Measurements from ENCODE around the gene PCDHA3.
"Not testable (repeated sequence)": the region's sequence is repeated elsewhere in the genome, so short reads cannot be mapped to it uniquely, and the experiment has no call there.

Gene PCDHA3

GRCh38 chr5:140821375-140822280, 20.8 kb downstream of the PCDHA3 start, which contains the start of gene PCDHA5:
PCDHA5 (plus strand) TSS chr5:140821613.
- no peak for DNase-seq

GRCh38 chr5:140822281-140822629, 21.4 kb downstream of the PCDHA3 start:
- DNase-seq, result no peak

- DNase-seq, result not testable (repeated sequence)
Observed at GRCh38 chr5:140822969-140823368, 22.1 kb downstream of the PCDHA3 start.

- DNase-seq, result no peak
Observed at GRCh38 chr5:140823475-140823874, 22.6 kb downstream of the PCDHA3 start.

- no peak for DNase-seq
Observed at GRCh38 chr5:140827704-140828361, 27.0 kb downstream of the PCDHA3 start, which contains the start of gene PCDHA6. PCDHA6 (plus strand) TSS chr5:140827960; CDS start chr5:140828092, 132 bp downstream.

GRCh38 chr5:140828362-140828737, 27.5 kb downstream of the PCDHA3 start:
- DNase-seq, result no peak

GRCh38 chr5:140829511-140830501, 28.9 kb downstream of the PCDHA3 start:
- not testable (repeated sequence) for DNase-seq

GRCh38 chr5:140833993-140834392, 33.1 kb downstream of the PCDHA3 start, which contains the start of gene PCDHA7:
PCDHA7 (plus strand) TSS chr5:140834269; CDS start chr5:140834384, 115 bp downstream.
- no peak for DNase-seq

GRCh38 chr5:140834439-140835008, 33.7 kb downstream of the PCDHA3 start:
- DNase-seq, result not testable (repeated sequence)

- DNase-seq, result no peak
Observed at GRCh38 chr5:140835622-140836510, 35.0 kb downstream of the PCDHA3 start.

- DNase-seq, result no peak
Observed at GRCh38 chr5:140840978-140841962, 40.4 kb downstream of the PCDHA3 start, which contains the start of gene PCDHA8. PCDHA8 (plus strand) TSS chr5:140841187; CDS start chr5:140841322, 135 bp downstream.

GRCh38 chr5:140842798-140843733, 42.2 kb downstream of the PCDHA3 start:
- DNase-seq, result no peak

- DNase-seq, result not testable (repeated sequence)
Observed at GRCh38 chr5:140848139-140849102, 47.6 kb downstream of the PCDHA3 start, which contains the start of gene PCDHA9. PCDHA9 (plus strand) TSS chr5:140848382; CDS start chr5:140848496, 114 bp downstream.

GRCh38 chr5:140849831-140850634, 49.2 kb downstream of the PCDHA3 start:
- DNase-seq, result not testable (repeated sequence)
